Natural killer cell (primary cell): ENCODE results near the gene USP34. TPM values are rescaled to one million over a fixed set of nuclear protein-coding genes. Genes with fewer than 3 reads are reported as not detected.

Experiments used
- ATAC-seq, 3 donors: fragments of 150-1000 bp in 2 of 3; fragments of 200-7000 bp in 1 of 3; cut with Tn5 transposase; 1 replicate in 1 of 3; 2 replicates in 2 of 3; pipeline ENCODE4 v1.10.0; 2021; ENCODE audit warnings: mild to moderate bottlenecking in 2 of 3, moderate library complexity in 2 of 3
- DNase-seq, 2 donors: peaks; one replicate each; pipeline versions ENCODE4 v3.0.0 to v3.0.0-alpha.2; 2013 to 2021; ENCODE audit warnings: mixed read lengths in 1 of 2
- H3K27ac ChIP-seq: one replicate; pipeline ENCODE4 v1.5.1; 2013; ENCODE audit warnings: mild to moderate bottlenecking, low read length
- H3K27me3 ChIP-seq: one replicate; pipeline ENCODE4 v1.6.1; 2013; ENCODE audit warnings: low read length; ENCODE audit not compliant: control insufficient read depth, insufficient read depth
- H3K36me3 ChIP-seq: one replicate; pipeline ENCODE4 v1.6.1; 2013; ENCODE audit warnings: low read length; ENCODE audit not compliant: control insufficient read depth, insufficient read depth
- H3K4me1 ChIP-seq: one replicate; pipeline ENCODE4 v1.6.1; 2013; ENCODE audit warnings: low read length; ENCODE audit not compliant: control insufficient read depth, insufficient read depth
- H3K4me3 ChIP-seq: one replicate; pipeline ENCODE4 v1.5.1; 2013; ENCODE audit warnings: low read length
- H3K9me3 ChIP-seq: one replicate; pipeline ENCODE4 v1.6.1; 2013; ENCODE audit warnings: low read length; ENCODE audit not compliant: control insufficient read depth, insufficient read depth
- H3K27ac Mint-ChIP-seq, 2 donors: one replicate each; pipeline ENCODE4 v1.8.0; 2022; ENCODE audit warnings: mild to moderate bottlenecking in 2 of 2, mixed read lengths in 2 of 2, moderate library complexity in 1 of 2
- H3K27me3 Mint-ChIP-seq, 2 donors: one replicate each; pipeline ENCODE4 v1.8.0; 2022; ENCODE audit warnings: low read depth in 2 of 2, mixed read lengths in 2 of 2
- H3K36me3 Mint-ChIP-seq: one replicate; pipeline ENCODE4 v1.8.0; 2022; ENCODE audit warnings: mixed read lengths
- H3K4me1 Mint-ChIP-seq, 2 donors: one replicate each; pipeline ENCODE4 v1.8.0; 2022; ENCODE audit warnings: mixed read lengths in 2 of 2
- H3K4me3 Mint-ChIP-seq: one replicate; pipeline ENCODE4 v1.8.0; 2022; ENCODE audit warnings: mild to moderate bottlenecking, moderate library complexity, mixed read lengths
- H3K9me3 Mint-ChIP-seq, 2 donors: one replicate each; pipeline ENCODE4 v1.8.0; 2022; ENCODE audit warnings: mixed read lengths in 2 of 2
- WGBS: methylation state at CpG from one replicate; pipeline ENCODE4 v1.1.7; 2013; ENCODE audit warnings: missing lambda C conversion rate; ENCODE audit not compliant: insufficient coverage; 5-methylcytosine and 5-hydroxymethylcytosine counted together
- intact Hi-C: fragments of 100-400 bp; cut with micrococcal nuclease; formaldehyde crosslinking; loops from one replicate; pipeline ENCODE4 v1.14.2; 2022
- total RNA-seq, 4 donors: library from RNA; stranded (reverse); fragments of 120-200 nt in 1 of 4; gene quantifications; one replicate each; pipeline versions ENCODE4 v1.2.3 to v1.2.4, GENCODE V29; 2013 to 2022
- TF ChIP-seq, protein P1 (sequence below): fragments of 200-600 bp; IDR thresholded peaks from one replicate; pipeline ENCODE4 v1.8.0; 2022; ENCODE audit warnings: antibody characterized with exemption

USP34 gene
- total RNA-seq, 3 donors from 2014 or later (not counting 1 experiment from before 2014, with no cell fraction given), result 184 to 204 (median 199) TPM

DNA sequence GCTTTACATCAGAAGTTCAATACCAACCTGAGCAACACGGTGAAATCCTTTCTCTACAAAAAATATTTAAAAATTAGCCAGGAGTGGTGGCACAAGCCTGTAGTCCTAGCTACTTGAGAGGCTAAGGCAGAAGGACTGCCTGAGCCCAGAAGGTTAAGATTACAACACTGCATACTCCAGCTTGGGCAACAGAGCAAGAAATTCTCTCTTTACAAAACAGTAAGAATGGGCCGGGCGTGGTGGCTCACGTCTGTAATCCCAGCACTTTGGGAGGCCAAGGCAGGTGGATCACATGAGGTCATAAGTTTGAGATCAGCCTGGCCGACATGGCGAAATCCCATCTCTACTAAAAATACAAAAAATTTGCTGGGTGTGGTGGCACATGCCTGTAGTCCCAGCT lies 113.2 kb downstream of the USP34 start:
- TF ChIP-seq, protein P1, sequence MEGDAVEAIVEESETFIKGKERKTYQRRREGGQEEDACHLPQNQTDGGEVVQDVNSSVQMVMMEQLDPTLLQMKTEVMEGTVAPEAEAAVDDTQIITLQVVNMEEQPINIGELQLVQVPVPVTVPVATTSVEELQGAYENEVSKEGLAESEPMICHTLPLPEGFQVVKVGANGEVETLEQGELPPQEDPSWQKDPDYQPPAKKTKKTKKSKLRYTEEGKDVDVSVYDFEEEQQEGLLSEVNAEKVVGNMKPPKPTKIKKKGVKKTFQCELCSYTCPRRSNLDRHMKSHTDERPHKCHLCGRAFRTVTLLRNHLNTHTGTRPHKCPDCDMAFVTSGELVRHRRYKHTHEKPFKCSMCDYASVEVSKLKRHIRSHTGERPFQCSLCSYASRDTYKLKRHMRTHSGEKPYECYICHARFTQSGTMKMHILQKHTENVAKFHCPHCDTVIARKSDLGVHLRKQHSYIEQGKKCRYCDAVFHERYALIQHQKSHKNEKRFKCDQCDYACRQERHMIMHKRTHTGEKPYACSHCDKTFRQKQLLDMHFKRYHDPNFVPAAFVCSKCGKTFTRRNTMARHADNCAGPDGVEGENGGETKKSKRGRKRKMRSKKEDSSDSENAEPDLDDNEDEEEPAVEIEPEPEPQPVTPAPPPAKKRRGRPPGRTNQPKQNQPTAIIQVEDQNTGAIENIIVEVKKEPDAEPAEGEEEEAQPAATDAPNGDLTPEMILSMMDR, result no peak
- Mint-ChIP-seq H3K4me3 (no peak overlapping the region), H3K27ac (no peak overlapping the region), H3K4me1 (peaks cover 37 to 60% of the 10 kb centered on the region in 2 donors), H3K9me3 (peaks cover 4 to 6% of the 10 kb centered on the region in 2 donors), H3K36me3 (peaks cover 10% of the 10 kb centered on the region), H3K27me3 (no peaks in the 10 kb centered on the region)
- DNase-seq (no peak), ATAC-seq (no peak)
- intact Hi-C loops, result no loop called here
- H3K9me3 ChIP-seq, result no peaks in the 10 kb centered on the region
- no peaks in the 10 kb centered on the region for H3K27me3 ChIP-seq
- no peak overlapping the region for H3K4me3 ChIP-seq
- no peaks in the 10 kb centered on the region for H3K4me1 ChIP-seq
- peaks cover 10% of the 10 kb centered on the region for H3K36me3 ChIP-seq
- H3K27ac ChIP-seq, result no peak overlapping the region
- 98% methylated on average over 6 of the region's 6 CpGs for WGBS

DNA sequence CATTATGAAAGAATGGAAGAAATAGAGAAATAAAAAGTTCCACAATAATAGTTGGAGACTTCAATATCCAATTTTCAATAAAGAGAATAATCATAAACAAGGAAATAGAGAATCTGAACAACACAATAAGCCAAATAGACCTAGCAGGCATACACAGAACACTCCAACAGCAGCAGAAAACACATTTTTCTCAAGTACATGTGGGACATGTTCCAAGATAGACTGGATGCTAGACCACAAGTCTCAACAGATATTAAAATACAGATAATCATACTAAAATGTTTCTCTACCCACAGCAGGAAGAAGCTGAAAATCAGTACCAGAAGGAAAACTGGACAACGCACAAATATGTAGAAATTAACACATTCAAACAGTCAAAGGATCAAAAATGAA lies 113.9 kb downstream of the USP34 start:
- ATAC-seq, result no peak
- WGBS, result no CpG with 5 or more reads among the region's 1 CpG
- peaks cover 4 to 6% of the 10 kb centered on the region in 2 donors for H3K9me3 Mint-ChIP-seq
- Histone ChIP-seq H3K27ac (no peak overlapping the region), H3K9me3 (no peaks in the 10 kb centered on the region), H3K4me3 (no peak overlapping the region), H3K4me1 (no peaks in the 10 kb centered on the region), H3K36me3 (peaks cover 6% of the 10 kb centered on the region), H3K27me3 (no peaks in the 10 kb centered on the region)
- H3K36me3 Mint-ChIP-seq, result peaks cover 10% of the 10 kb centered on the region
- no peak for DNase-seq
- H3K27me3 Mint-ChIP-seq, result no peaks in the 10 kb centered on the region
- H3K27ac Mint-ChIP-seq, result peak overlapping the region; percentile 49 to 54
- intact Hi-C loops, result no loop called here
- peaks cover 33 to 57% of the 10 kb centered on the region in 2 donors for H3K4me1 Mint-ChIP-seq
- TF ChIP-seq, protein P1, result no peak
- H3K4me3 Mint-ChIP-seq, result no peak overlapping the region

DNA sequence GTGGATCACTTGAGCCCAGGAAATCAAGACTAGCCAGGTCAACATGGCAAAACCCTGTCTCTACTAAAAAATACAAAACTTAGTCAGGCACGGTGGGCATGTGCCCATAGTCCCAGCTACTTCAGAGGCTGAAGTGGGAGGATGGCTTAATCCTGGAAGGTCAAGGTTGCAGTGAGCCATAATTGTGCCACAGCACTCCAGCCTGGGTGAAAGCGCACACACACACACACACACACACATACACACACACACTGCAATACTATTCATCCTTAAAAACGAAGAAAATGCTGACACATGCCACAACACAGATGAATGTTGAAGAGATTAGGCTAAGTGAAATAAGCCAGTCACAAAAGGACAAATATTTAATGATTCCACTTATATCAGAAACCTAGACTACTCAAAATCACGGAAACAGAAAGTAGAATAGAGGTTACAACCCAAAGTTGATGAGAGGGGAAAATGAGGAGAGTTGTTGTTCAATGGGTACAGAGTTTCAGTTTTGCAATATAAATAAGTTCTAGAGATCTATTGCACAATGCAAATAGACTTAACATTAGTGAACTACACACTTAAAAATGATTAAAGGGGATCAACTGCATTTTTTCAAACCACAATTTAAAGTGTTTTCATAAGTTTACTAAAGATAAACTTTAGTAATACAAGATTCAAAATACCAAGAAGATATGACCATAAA lies 114.5 kb downstream of the USP34 start:
- ATAC-seq (no peak), DNase-seq (no peak)
- H3K27me3 ChIP-seq, result no peaks in the 10 kb centered on the region
- no peak overlapping the region for H3K27ac ChIP-seq
- no peak overlapping the region for H3K4me3 ChIP-seq
- Mint-ChIP-seq H3K27me3 (no peaks in the 10 kb centered on the region), H3K4me3 (no peak overlapping the region), H3K4me1 (peaks cover 29 to 54% of the 10 kb centered on the region in 2 donors), H3K27ac (peak overlapping the region; percentile 49 to 54), H3K9me3 (peaks cover 4 to 6% of the 10 kb centered on the region in 2 donors), H3K36me3 (peaks cover 10% of the 10 kb centered on the region)
- intact Hi-C loops, result no loop called here
- H3K9me3 ChIP-seq, result no peaks in the 10 kb centered on the region
- H3K36me3 ChIP-seq, result peaks cover 6% of the 10 kb centered on the region
- WGBS, result 100% methylated on average over 1 of the region's 4 CpGs
- TF ChIP-seq, protein P1, result no peak
- no peaks in the 10 kb centered on the region for H3K4me1 ChIP-seq
